Ectodermal cell (in vitro differentiated cells): ENCODE results near the gene C11orf54.
"Not testable (repeated sequence)": the region's sequence is repeated elsewhere in the genome, so short reads cannot be mapped to it uniquely, and the experiment has no call there.

Experiments used
- H3K27ac ChIP-seq: 2 replicates; pipeline ENCODE4 v1.7.0; 2013; ENCODE audit warnings: mild to moderate bottlenecking, low read depth, low read length; ENCODE audit not compliant: insufficient read depth, poor library complexity, severe bottlenecking
- H3K27me3 ChIP-seq: 2 replicates; pipeline ENCODE4 v1.7.0; 2013; ENCODE audit warnings: mild to moderate bottlenecking, low read length; ENCODE audit not compliant: insufficient read depth, control insufficient read depth, poor library complexity, severe bottlenecking
- H3K36me3 ChIP-seq: one replicate; pipeline ENCODE4 v1.7.0; 2013; ENCODE audit warnings: low read length; ENCODE audit not compliant: control insufficient read depth, insufficient read depth
- H3K4me1 ChIP-seq: one replicate; pipeline ENCODE4 v1.7.0; 2013; ENCODE audit warnings: low read length; ENCODE audit not compliant: control insufficient read depth, insufficient read depth
- H3K4me3 ChIP-seq: 2 replicates; pipeline ENCODE4 v1.7.0; 2013; ENCODE audit warnings: low read depth, low read length, control low read depth; ENCODE audit not compliant: insufficient read depth
- H3K9me3 ChIP-seq: 2 replicates; pipeline ENCODE4 v1.7.0; 2013; ENCODE audit warnings: mild to moderate bottlenecking, low read length, moderate library complexity; ENCODE audit not compliant: control insufficient read depth
- WGBS, 2 experiments: methylation state at CpG; one replicate each; pipeline ENCODE4 v1.1.7; 2013; ENCODE audit warnings: missing lambda C conversion rate in 2 of 2; 5-methylcytosine and 5-hydroxymethylcytosine counted together

C11orf54 gene

DNA sequence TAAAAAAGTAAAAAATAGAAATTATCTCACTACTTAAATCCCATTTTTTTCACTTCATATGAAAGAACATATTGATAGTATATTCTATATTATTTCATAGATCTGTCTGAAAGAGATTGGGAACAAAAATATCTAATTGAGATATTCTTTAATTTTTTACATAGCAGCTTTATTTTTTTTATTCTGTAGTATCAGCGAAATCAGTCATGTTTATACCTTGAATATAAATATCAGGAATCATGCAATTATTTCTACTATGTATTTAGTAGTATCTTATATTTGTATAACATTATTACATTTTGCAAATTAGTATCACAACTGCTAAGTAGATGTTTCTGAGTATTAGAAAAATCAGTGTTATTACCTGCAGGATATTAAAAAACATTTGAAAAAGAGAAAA lies 20.4 kb downstream of the C11orf54 start:
- peaks cover 15% of the 10 kb centered on the region for H3K36me3 ChIP-seq
- WGBS, 2 experiments: no CpG with 5 or more reads among the region's 1 CpG

DNA sequence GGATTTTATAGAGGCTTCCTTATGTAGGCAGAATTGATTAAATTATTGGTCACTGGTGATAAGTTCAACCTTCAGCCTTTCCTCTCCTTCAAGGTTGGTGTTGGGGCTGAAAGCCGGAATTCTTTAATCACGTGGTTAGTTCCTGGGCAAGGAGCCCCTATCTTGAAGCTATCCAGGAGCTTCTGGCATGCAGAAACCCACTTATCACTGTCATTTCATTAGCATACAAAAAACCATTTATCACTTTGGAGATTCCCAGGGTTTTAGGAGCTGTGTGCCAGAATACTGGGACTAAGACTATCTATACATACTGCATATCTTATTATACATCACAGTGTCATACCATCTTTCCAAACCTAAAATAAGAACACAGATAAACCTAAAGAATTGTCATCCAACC lies 24.1 kb downstream of the C11orf54 start:
- Histone ChIP-seq H3K27ac (no peak overlapping the region), H3K27me3 (no peaks in the 10 kb centered on the region), H3K36me3 (peaks cover 5% of the 10 kb centered on the region), H3K9me3 (no peaks in the 10 kb centered on the region), H3K4me3 (no peak overlapping the region), H3K4me1 (no peaks in the 10 kb centered on the region)
- 91 to 93% methylated on average over 2 of the region's 2 CpGs for WGBS, 2 experiments

More for the DNA sequence above, 20.4 kb downstream of the C11orf54 start:
- H3K27me3 ChIP-seq: no peaks in the 10 kb centered on the region
- no peaks in the 10 kb centered on the region for H3K4me1 ChIP-seq
- no peak overlapping the region for H3K27ac ChIP-seq
- H3K9me3 ChIP-seq: no peaks in the 10 kb centered on the region
- H3K4me3 ChIP-seq: no peak overlapping the region

DNA sequence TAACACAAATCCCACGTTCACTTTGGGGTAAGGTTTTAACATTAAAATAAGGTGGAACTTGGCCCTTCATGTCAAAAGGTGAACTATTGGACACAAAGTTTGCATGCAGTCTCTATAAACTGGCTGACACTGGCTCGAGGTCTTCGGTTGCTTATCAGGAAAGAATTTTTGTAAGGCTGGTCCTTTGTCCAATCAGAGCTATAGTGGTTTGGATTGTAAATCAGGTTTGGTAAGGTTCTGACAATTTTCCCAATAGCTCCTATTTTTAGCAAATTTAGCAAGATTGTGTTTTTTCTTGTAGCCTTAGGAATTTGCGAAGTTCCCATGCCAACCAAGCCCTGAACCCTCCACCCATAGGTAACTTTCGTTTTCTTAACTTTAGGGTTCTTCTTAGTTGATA lies 25.0 kb downstream of the C11orf54 start:
- Histone ChIP-seq H3K36me3 (peaks cover 5% of the 10 kb centered on the region), H3K27ac (no peak overlapping the region), H3K4me3 (no peak overlapping the region), H3K4me1 (no peaks in the 10 kb centered on the region), H3K27me3 (no peaks in the 10 kb centered on the region), H3K9me3 (no peaks in the 10 kb centered on the region)
- 95 to 96% methylated on average over 5 of the region's 5 CpGs for WGBS, 2 experiments

DNA sequence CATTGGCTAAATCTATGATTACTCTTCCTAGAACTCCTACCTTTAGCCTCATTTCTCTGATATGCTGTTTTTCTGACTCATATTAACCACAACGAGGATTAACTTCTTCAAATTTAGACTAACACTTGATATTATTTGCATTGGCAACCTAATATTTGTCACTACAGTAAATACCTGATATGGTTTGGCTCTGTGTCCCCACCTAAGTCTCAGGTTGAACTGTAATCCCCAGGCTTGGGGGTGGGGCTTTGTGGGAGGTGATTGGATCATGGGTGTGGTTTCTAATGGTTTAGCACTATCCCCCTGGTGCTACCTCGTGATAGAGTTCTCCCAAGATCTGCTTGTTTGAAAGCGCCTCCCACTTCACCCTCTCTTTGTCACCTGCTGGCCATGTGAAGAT lies 25.5 kb downstream of the C11orf54 start:
- no peaks in the 10 kb centered on the region for H3K4me1 ChIP-seq
- H3K9me3 ChIP-seq: no peaks in the 10 kb centered on the region
- peaks cover 5% of the 10 kb centered on the region for H3K36me3 ChIP-seq
- WGBS, 2 experiments: 75 to 90% methylated on average over 3 of the region's 3 CpGs
- no peak overlapping the region for H3K27ac ChIP-seq
- no peaks in the 10 kb centered on the region for H3K27me3 ChIP-seq
- H3K4me3 ChIP-seq: no peak overlapping the region

DNA sequence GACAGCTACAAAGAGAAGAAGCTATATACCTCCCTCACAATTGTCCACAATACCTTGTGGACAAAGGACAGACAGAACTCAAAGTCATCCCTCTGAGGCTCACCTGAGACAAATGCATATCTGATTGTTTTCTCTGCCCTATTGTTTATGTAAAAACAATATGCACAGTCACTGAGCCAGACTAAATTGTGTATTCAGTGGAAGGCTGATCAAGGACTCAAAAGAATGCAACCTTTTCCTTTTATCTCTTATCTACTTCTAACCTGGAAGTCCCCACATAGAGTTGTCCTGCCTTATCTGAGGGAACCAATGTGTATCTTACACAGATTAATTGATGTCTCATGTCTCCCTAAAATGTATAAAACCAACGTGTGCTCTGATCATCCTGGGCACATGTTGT lies 28.7 kb downstream of the C11orf54 start:
- Histone ChIP-seq H3K4me3 (no peak overlapping the region), H3K36me3 (no peaks in the 10 kb centered on the region), H3K9me3 (no peaks in the 10 kb centered on the region), H3K4me1 (no peaks in the 10 kb centered on the region), H3K27ac (no peak overlapping the region), H3K27me3 (no peaks in the 10 kb centered on the region)
- WGBS, 2 experiments: 82 to 84% methylated on average over 1 of the region's 1 CpG

DNA sequence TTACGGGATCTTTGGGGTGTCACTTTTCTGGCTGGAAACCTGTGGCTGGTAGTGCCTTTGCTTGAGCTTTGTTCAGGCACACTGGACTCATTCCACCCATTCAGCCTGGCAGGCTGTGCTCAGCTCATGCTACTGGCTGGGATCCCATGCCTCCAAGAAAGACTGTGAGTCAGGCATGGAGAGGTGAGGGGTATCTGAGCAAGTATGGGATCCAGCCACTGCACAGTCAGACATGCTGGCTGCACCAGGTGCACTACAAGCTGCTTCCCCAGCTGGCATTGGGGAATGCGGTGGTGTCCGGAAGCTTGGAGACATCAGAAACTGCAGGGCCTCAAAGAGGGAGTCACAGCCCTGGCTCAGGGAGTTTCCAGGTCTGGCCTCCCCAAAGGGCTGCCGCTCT lies 30.7 kb downstream of the C11orf54 start:
- no peak overlapping the region for H3K27ac ChIP-seq
- no peaks in the 10 kb centered on the region for H3K36me3 ChIP-seq
- H3K9me3 ChIP-seq: no peaks in the 10 kb centered on the region
- H3K4me1 ChIP-seq: no peaks in the 10 kb centered on the region
- 95 to 96% methylated on average over 4 of the region's 4 CpGs for WGBS, 2 experiments
- H3K4me3 ChIP-seq: no peak overlapping the region
- no peaks in the 10 kb centered on the region for H3K27me3 ChIP-seq

DNA sequence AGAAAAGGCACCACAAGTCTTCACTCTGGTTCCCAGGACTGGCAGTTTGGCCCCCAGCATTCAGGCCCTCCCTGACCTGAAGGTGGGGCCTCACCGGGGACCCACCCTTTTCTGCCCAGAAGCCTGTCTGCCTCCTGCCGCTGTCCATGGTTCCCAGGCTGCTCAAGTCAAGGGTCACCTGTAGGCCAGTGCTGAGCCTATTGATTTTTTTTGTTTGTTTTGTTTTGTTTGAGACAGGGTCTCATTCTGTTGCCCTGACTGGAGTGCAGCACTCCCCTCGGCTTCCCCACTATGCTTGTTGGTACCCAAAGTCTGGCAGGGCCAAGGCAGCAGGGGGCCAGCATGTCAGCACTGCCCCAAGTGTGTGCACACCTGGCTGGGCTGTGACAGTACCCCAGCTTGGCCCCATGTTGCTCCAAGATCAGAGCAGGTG lies 31.6 kb downstream of the C11orf54 start:
- H3K4me1 ChIP-seq: no peaks in the 10 kb centered on the region
- 81 to 87% methylated on average over 3 of the region's 3 CpGs for WGBS, 2 experiments

DNA sequence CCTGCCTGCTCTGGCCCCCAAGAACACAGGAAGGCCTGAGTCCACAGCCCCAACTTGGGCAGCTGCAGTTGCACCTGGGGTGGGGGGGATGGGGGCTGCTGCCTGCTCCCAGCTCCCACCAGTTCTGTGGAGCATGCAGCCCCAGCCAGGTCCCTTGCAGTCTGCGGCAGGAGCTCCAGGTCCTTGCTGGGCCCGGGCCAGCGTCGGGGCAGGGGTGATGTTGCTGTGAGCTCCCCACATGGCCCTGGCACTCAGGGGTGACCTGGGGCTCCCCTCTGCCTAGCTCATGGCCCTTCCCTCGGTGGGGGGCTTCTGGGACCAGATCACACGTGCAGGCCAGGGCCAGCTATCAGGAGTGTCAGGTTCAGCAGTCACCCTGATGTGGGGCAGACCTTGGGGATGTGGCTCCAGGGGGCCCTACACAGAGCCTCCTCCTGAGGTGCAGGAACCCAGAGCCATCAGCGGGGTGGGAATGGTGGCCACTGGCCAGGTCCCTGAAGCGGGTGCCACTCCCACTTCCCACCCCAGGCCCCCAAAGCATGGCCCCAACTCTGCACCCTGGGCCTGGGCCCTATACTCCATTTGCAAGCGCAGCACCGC lies 32.2 kb downstream of the C11orf54 start:
- H3K4me3 ChIP-seq: no peak overlapping the region
- no peak overlapping the region for H3K27ac ChIP-seq
- 89 to 92% methylated on average over 10 of the region's 10 CpGs for WGBS, 2 experiments
- H3K27me3 ChIP-seq: no peaks in the 10 kb centered on the region
- no peaks in the 10 kb centered on the region for H3K4me1 ChIP-seq
- no peaks in the 10 kb centered on the region for H3K9me3 ChIP-seq
- no peaks in the 10 kb centered on the region for H3K36me3 ChIP-seq

More for the DNA sequence above, 31.6 kb downstream of the C11orf54 start:
- Histone ChIP-seq H3K36me3 (no peaks in the 10 kb centered on the region), H3K9me3 (no peaks in the 10 kb centered on the region), H3K27me3 (no peaks in the 10 kb centered on the region), H3K4me3 (no peak overlapping the region), H3K27ac (no peak overlapping the region)

DNA sequence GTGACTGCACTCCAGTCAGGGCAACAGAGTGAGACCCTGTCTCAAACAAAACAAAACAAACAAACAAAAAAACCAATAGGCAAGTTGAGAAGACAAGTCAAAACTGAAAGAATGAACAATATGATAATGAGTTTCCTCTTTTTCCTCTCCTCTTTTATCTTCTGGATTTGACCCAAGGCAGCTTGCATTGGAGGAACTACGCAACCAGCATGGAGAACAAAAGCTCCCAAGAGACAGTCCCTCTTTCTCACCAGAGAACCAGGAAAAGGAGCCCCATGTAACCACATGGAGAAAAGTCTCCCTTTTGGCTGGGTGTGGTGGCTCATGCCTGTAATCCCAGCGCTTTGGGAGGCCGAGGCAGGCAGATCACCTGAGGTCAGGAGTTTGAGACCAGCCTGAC lies 33.1 kb downstream of the C11orf54 start:
- not testable (repeated sequence) for H3K27me3 ChIP-seq, H3K4me3 ChIP-seq, H3K27ac ChIP-seq, H3K36me3 ChIP-seq, H3K9me3 ChIP-seq, H3K4me1 ChIP-seq
- WGBS, 2 experiments: 99 to 100% methylated on average over 1 to 3 of the region's 3 CpGs

DNA sequence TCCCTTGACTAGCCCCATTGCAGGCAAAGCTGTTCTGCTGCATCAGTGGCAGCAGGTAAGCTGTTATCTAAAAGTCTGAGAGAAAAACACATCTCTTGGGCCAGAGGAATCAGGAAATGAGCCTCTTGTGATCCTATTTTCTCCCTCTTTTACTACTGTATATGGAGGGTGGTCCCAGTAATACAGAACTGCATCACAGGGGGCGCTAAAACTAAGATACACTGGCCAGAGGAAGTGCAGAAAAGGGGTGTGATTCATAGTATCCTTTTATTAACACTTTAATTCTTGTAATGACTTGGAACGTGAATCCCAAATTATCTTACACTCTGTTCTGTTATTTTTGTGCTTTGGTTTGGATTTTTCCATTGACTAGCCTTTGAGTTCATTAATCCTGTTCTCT lies 33.8 kb downstream of the C11orf54 start:
- H3K9me3 ChIP-seq: no peaks in the 10 kb centered on the region
- 53% methylated on average over 2 of the region's 2 CpGs; no CpG with 5 or more reads in 1 of the 2 experiments for WGBS, 2 experiments
- no peaks in the 10 kb centered on the region for H3K4me1 ChIP-seq
- H3K27me3 ChIP-seq: no peaks in the 10 kb centered on the region
- H3K27ac ChIP-seq: no peak overlapping the region
- no peak overlapping the region for H3K4me3 ChIP-seq
- H3K36me3 ChIP-seq: no peaks in the 10 kb centered on the region

DNA sequence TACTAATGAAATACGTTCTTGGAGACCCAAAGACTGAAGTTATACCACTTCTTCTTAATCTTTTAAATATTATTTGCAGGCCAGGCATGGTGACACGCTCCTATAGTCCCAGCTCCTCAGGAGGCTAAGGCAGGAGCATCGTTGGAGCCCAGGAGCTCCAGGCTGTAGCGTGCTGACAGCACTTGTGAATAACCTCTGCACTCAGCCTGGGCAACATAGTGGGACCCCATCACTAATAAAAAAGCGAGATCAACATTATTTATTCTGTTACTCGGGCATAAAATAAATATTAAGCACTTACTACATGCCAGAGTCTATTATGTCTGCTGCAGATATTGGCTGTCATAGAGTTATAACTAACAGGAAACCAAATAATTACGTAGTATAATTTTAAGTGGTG lies 41.9 kb downstream of the C11orf54 start:
- Histone ChIP-seq H3K4me3 (peak overlapping the region; percentile 96), H3K4me1 (peaks cover 5% of the 10 kb centered on the region), H3K36me3 (peaks cover 7% of the 10 kb centered on the region), H3K27me3 (no peaks in the 10 kb centered on the region), H3K9me3 (no peaks in the 10 kb centered on the region), H3K27ac (no peak overlapping the region)
- WGBS, 2 experiments: 85 to 88% methylated on average over 5 of the region's 7 CpGs
